ENCODE data around the gene GABBR2. TPM values are rescaled to one million over a fixed set of nuclear protein-coding genes. Genes with fewer than 3 reads are reported as not detected.
A peak's percentile ranks its signal among the peaks of the same experiment; 100 is the strongest.

The GABBR2 gene
- total and polyA plus RNA-seq, 9 of the 15 experiments (the other 6 are each of a cell fraction or from before 2014, with no cell fraction given) = 0.15 to 1.9 (median 0.32) TPM

GRCh38 chr9:98341157-98342097, 367.3 kb downstream of the GABBR2 start (continued):
- TF ChIP-seq E2F8 (IDR thresholded peaks at IDR 0.05; ENCODE audit: low read depth, partially characterized antibody) (peak; percentile 43), FOSL1 (tag; conservative IDR thresholded peaks at IDR 0.05) (peak; percentile 36; the same call in 1 of the 2 replicates), STAT5B (CRISPR knock-in tag; IDR thresholded peaks at IDR 0.05) (no peak), ZNF561 (CRISPR knock-in tag; conservative IDR thresholded peaks at IDR 0.05) (no peak), SMAD4 (CRISPR knock-in tag; conservative IDR thresholded peaks at IDR 0.05) (peak; percentile 63), DMBX1 (CRISPR knock-in tag; IDR thresholded peaks at IDR 0.05; ENCODE audit: borderline replicate concordance) (peak; percentile 88), TBL1XR1 (IDR thresholded peaks at IDR 0.05; ENCODE audit: low read length in 2 of 2) (peak in 1 of 2 experiments; percentile 78; a peak in 2 of 4 replicates), ARID4B (CRISPR knock-in tag; IDR thresholded peaks at IDR 0.05) (no peak), EP300 (IDR thresholded peaks at IDR 0.05; ENCODE audit: low read length) (peak; percentile 99), PREB (CRISPR knock-in tag; IDR thresholded peaks at IDR 0.05) (peak; percentile 31), ZSCAN29 (IDR thresholded peaks at IDR 0.05) (no peak), ETS1 (conservative IDR thresholded peaks at IDR 0.05; ENCODE audit: control insufficient read depth, low read depth, low read length) (no peak)

Data from K562 (cell line).